A549 (cell line): ENCODE measurements around the gene COQ2. TPM values are rescaled to one million over a fixed set of nuclear protein-coding genes. Genes with fewer than 3 reads are reported as not detected.
"Not testable (repeated sequence)": the region's sequence is repeated elsewhere in the genome, so short reads cannot be mapped to it uniquely, and the experiment has no call there.

ENCODE experiments used
- ATAC-seq, 2 experiments: fragments of 200-7000 bp in 1 of 2; fragments of >200 bp in 1 of 2; cut with Nextera tagmentation in 1 of 2; cut with Tn5 transposase in 1 of 2; 3 replicates each; pipeline versions ENCODE4 v1.8.0 to v1.9.1; 2018 to 2020; ENCODE audit warnings: mild to moderate bottlenecking in 1 of 2, moderate library complexity in 1 of 2
- CTCF ChIA-PET: fragments of 300-600 bp; sonication (Branson Sonifier 250); formaldehyde crosslinking; extraction: SDS; loops from one replicate; lab custom pipeline; 2021; ENCODE audit warnings: antibody characterized with exemption, inconsistent platforms; lab: Yijun Ruan, JAX
- POLR2A ChIA-PET: fragments of 350-600 bp; formaldehyde crosslinking; extraction: SDS; loops from one replicate; lab custom pipeline; 2021; ENCODE audit warnings: antibody characterized with exemption, inconsistent platforms; lab: Yijun Ruan, JAX
- DNase-seq, 2 experiments: peaks; one replicate each; pipeline versions ENCODE4 v3.0.0 to v3.0.0-alpha.2; 2011 to 2016; ENCODE audit warnings: low read depth in 1 of 2, low spot score in 1 of 2
- FAIRE-seq: peaks from 2 replicates; lab custom pipeline; 2011; peaks lifted over from hg19 to GRCh38; lab: Jason Lieb, UNC
- H3K27ac ChIP-seq, 2 experiments: fragments of >200 bp; sonication (Bioruptor Twin); formaldehyde crosslinking; 3 replicates each; pipeline ENCODE4 v1.5.1; 2016 to 2017
- H3K4me1 ChIP-seq: fragments of >200 bp; sonication (Bioruptor Twin); formaldehyde crosslinking; 3 replicates; pipeline ENCODE4 v1.6.1; 2016
- H3K4me2 ChIP-seq: fragments of >200 bp; sonication (Bioruptor Twin); formaldehyde crosslinking; 3 replicates; pipeline ENCODE4 v1.6.1; 2016
- H3K4me3 ChIP-seq: fragments of >200 bp; sonication (Bioruptor Twin); formaldehyde crosslinking; 3 replicates; pipeline ENCODE4 v1.5.1; 2016
- H3K9me3 ChIP-seq: fragments of >200 bp; sonication (Bioruptor Twin); formaldehyde crosslinking; 3 replicates; pipeline ENCODE4 v1.6.1; 2016
- ATOH8 ChIP-seq: fragments of 250-450 bp; sonication (Bioruptor Pico); IDR thresholded peaks from 2 replicates; pipeline ENCODE4 v1.5.0; 2020; ENCODE audit warnings: low read depth, mild to moderate bottlenecking, moderate library complexity
- BCL3 ChIP-seq: fragments of >200 bp; sonication (Bioruptor Twin); formaldehyde crosslinking; IDR thresholded peaks from 3 replicates; pipeline ENCODE4 v1.6.1; 2016
- BHLHE40 ChIP-seq: IDR thresholded peaks from 2 replicates; pipeline ENCODE4 v1.6.1; 2012; ENCODE audit warnings: low read depth, low read length, inconsistent platforms
- CBX2 ChIP-seq: fragments of 200-600 bp; sonication (generic); IDR thresholded peaks from 2 replicates; pipeline ENCODE4 v1.6.1; 2016; ENCODE audit warnings: low read depth, mild to moderate bottlenecking, borderline replicate concordance
- CBX8 ChIP-seq: fragments of 200-600 bp; sonication (generic); IDR thresholded peaks from 2 replicates; pipeline ENCODE4 v1.6.1; 2016
- CHD4 ChIP-seq: fragments of 200-600 bp; sonication (generic); IDR thresholded peaks from 2 replicates; pipeline ENCODE4 v1.6.1; 2016; ENCODE audit warnings: antibody characterized with exemption, mild to moderate bottlenecking, borderline replicate concordance
- EHMT2 ChIP-seq: fragments of 200-600 bp; sonication (generic); IDR thresholded peaks from 2 replicates; pipeline ENCODE4 v1.6.1; 2016; ENCODE audit warnings: antibody characterized with exemption, low read depth, mild to moderate bottlenecking, moderate library complexity
- EP300 ChIP-seq, 2 experiments: fragments of >200 bp; sonication (Bioruptor Twin); formaldehyde crosslinking; IDR thresholded peaks; 2 replicates in 1 of 2; 3 replicates in 1 of 2; pipeline ENCODE4 v1.6.1; 2016 to 2017
- FOXS1 ChIP-seq: fragments of 250-450 bp; sonication (Bioruptor Pico); IDR thresholded peaks from 2 replicates; pipeline ENCODE4 v1.5.0; 2020; ENCODE audit warnings: mild to moderate bottlenecking, moderate library complexity
- GATA3 ChIP-seq: IDR thresholded peaks from 2 replicates; pipeline ENCODE4 v1.6.1; 2012; ENCODE audit warnings: borderline replicate concordance
- HOXA7 ChIP-seq: fragments of 250-450 bp; sonication (Bioruptor Pico); IDR thresholded peaks from 2 replicates; pipeline ENCODE4 v1.5.0; 2020; ENCODE audit warnings: mild to moderate bottlenecking, moderate library complexity
- HOXB13 ChIP-seq: fragments of 250-450 bp; sonication (Bioruptor Pico); IDR thresholded peaks from 2 replicates; pipeline ENCODE4 v1.5.0; 2020; ENCODE audit warnings: low read depth, mild to moderate bottlenecking, moderate library complexity
- JUNB ChIP-seq: fragments of >200 bp; sonication (Bioruptor Twin); formaldehyde crosslinking; IDR thresholded peaks from 2 replicates; pipeline ENCODE4 v1.6.1; 2016
- MAZ ChIP-seq: fragments of 150-350 bp; IDR thresholded peaks from 2 replicates; pipeline ENCODE4 v1.6.1; 2014; ENCODE audit warnings: antibody characterized with exemption, low read depth, low read length, borderline replicate concordance
- MYC ChIP-seq: IDR thresholded peaks from 2 replicates; pipeline ENCODE4 v1.6.1; 2012; ENCODE audit warnings: mild to moderate bottlenecking, inconsistent platforms, low read length, improper control_type of control experiment, borderline replicate concordance
- NPAS2 ChIP-seq: fragments of 250-450 bp; sonication (Bioruptor Pico); IDR thresholded peaks from 2 replicates; pipeline ENCODE4 v1.8.0; 2022; ENCODE audit warnings: mild to moderate bottlenecking, moderate library complexity, borderline replicate concordance
- NR3C1 ChIP-seq: fragments of >200 bp; sonication (Bioruptor Twin); formaldehyde crosslinking; IDR thresholded peaks from 3 replicates; pipeline ENCODE4 v1.6.1; 2017
- PHF8 ChIP-seq: fragments of 200-600 bp; sonication (generic); IDR thresholded peaks from 2 replicates; pipeline ENCODE4 v1.6.1; 2016; ENCODE audit warnings: low read depth, mild to moderate bottlenecking, antibody characterized with exemption, moderate library complexity, borderline replicate concordance
- RFX5 ChIP-seq: fragments of 450-650 bp; IDR thresholded peaks from 2 replicates; pipeline ENCODE4 v1.7.1; 2014; ENCODE audit warnings: antibody characterized with exemption, mild to moderate bottlenecking, moderate library complexity
- TP53 ChIP-seq: fragments of 250-450 bp; sonication (Bioruptor Pico); IDR thresholded peaks from 2 replicates; pipeline ENCODE4 v1.5.0; 2021; ENCODE audit warnings: mild to moderate bottlenecking, moderate library complexity
- USF2 ChIP-seq: fragments of 450-650 bp; IDR thresholded peaks from 2 replicates; pipeline ENCODE4 v1.6.1; 2014; ENCODE audit warnings: antibody characterized with exemption
- ZC3H11A ChIP-seq: fragments of 450-650 bp; IDR thresholded peaks from 2 replicates; pipeline ENCODE4 v1.6.1; 2014; ENCODE audit warnings: antibody characterized with exemption, mild to moderate bottlenecking
- ZFP36 ChIP-seq: fragments of 450-650 bp; IDR thresholded peaks from 2 replicates; pipeline ENCODE4 v1.6.1; 2014; ENCODE audit warnings: borderline replicate concordance; ENCODE audit not compliant: partially characterized antibody
- ZNF302 ChIP-seq: fragments of 250-450 bp; sonication (Bioruptor Pico); IDR thresholded peaks from 2 replicates; pipeline ENCODE4 v1.9.0; 2021; ENCODE audit warnings: inconsistent platforms, mild to moderate bottlenecking, moderate library complexity
- ZSCAN20 ChIP-seq: fragments of 250-450 bp; sonication (Bioruptor Pico); IDR thresholded peaks from 2 replicates; pipeline ENCODE4 v1.8.0; 2022; ENCODE audit warnings: mild to moderate bottlenecking, moderate library complexity
- WGBS: methylation state at CpG from one replicate; pipeline ENCODE4 v1.1.6; 2017; ENCODE audit errors: missing lambda C conversion rate; 5-methylcytosine and 5-hydroxymethylcytosine counted together
- polyA plus RNA-seq, 4 experiments: library from polyadenylated mRNA; depleted of rRNA in 3 of 4; stranded (reverse); fragments of >200 nt; fragmentation: RNase III in 1 of 4; extraction: RNeasy Plus Mini Kit Qiagen cat#74134 plus additional on column Dnase treatment in 1 of 4; gene quantifications; 2 replicates in 3 of 4; 3 replicates in 1 of 4; pipeline ENCODE4 v1.2.3, GENCODE V29; 2011 to 2017

Gene COQ2
- polyA plus RNA-seq, 2 of the 4 experiments (the other 2 are of a cell fraction): 18.5 to 35.9 TPM

- WGBS: 86% methylated on average over 3 of the region's 4 CpGs
- TF ChIP-seq CHD4: no peak
- no peak for TF ChIP-seq JUNB
- TF ChIP-seq CBX8: no peak
- TF ChIP-seq MYC: no peak
- TF ChIP-seq ZSCAN20 (CRISPR knock-in tag): no peak
- TF ChIP-seq FOXS1 (CRISPR knock-in tag): no peak
- TF ChIP-seq EP300 (IDR thresholded peaks at IDR 0.05): no peak
- TF ChIP-seq HOXB13 (CRISPR knock-in tag): no peak
- no peak for TF ChIP-seq RFX5
- no peak for TF ChIP-seq ZFP36
- TF ChIP-seq CBX2: no peak
- no peak for TF ChIP-seq ATOH8 (CRISPR knock-in tag)
- TF ChIP-seq PHF8: no peak
- no peak for TF ChIP-seq TP53 (CRISPR knock-in tag)
- no peak for TF ChIP-seq BHLHE40
- TF ChIP-seq NPAS2 (CRISPR knock-in tag): no peak
- ChIA-PET CTCF (interaction anchor here (0.9 kb wide), 1 partner anchor 26 kb away, joined by 3 read pairs; no protein-coding TSS in a partner anchor), POLR2A (no interaction called here)
- H3K27ac ChIP-seq: no peak overlapping the region
- FAIRE-seq (no peak), ATAC-seq (no peak), DNase-seq (no peak)
- H3K4me2 ChIP-seq: no peak overlapping the region
- H3K9me3 ChIP-seq: no peaks in the 10 kb centered on the region
- no peaks in the 10 kb centered on the region for H3K4me1 ChIP-seq
- no peak overlapping the region for H3K4me3 ChIP-seq
Observed at GRCh38 chr4:83234902-83235644, 49.5 kb downstream of the COQ2 start.

GRCh38 chr4:83234387-83234786 is 50.2 kb downstream of the COQ2 start:
- DNase-seq, H3K4me1 ChIP-seq, H3K4me3 ChIP-seq, H3K9me3 ChIP-seq, H3K4me2 ChIP-seq, FAIRE-seq, ATAC-seq, H3K27ac ChIP-seq, POLR2A ChIA-PET: not testable (repeated sequence)
- 81% methylated on average over 3 of the region's 3 CpGs for WGBS
- CTCF ChIA-PET: interaction anchor here (0.9 kb wide), 1 partner anchor 26 kb away, joined by 3 read pairs; no protein-coding TSS in a partner anchor

GRCh38 chr4:83232082-83232481 is 52.5 kb downstream of the COQ2 start:
- H3K4me1 ChIP-seq: no peaks in the 10 kb centered on the region
- FAIRE-seq (no peak), ATAC-seq (no peak), DNase-seq (no peak)
- no peak for TF ChIP-seq BHLHE40
- TF ChIP-seq TP53 (CRISPR knock-in tag): no peak
- no peak for TF ChIP-seq ZSCAN20 (CRISPR knock-in tag)
- no peak for TF ChIP-seq GATA3
- no peak for TF ChIP-seq BCL3
- TF ChIP-seq FOXS1 (CRISPR knock-in tag): no peak
- TF ChIP-seq EHMT2: no peak
- no peak for TF ChIP-seq ZNF302 (CRISPR knock-in tag)
- TF ChIP-seq HOXA7 (CRISPR knock-in tag): no peak
- TF ChIP-seq MAZ: no peak
- no peak for TF ChIP-seq USF2
- no peak for TF ChIP-seq ZFP36
- TF ChIP-seq ZC3H11A: no peak
- no peak for TF ChIP-seq NR3C1
- no peak for TF ChIP-seq CBX8
- WGBS: 12% methylated on average over 1 of the region's 1 CpG
- CTCF ChIA-PET: no interaction called here
- H3K4me3 ChIP-seq: no peak overlapping the region
- H3K9me3 ChIP-seq: no peaks in the 10 kb centered on the region
- POLR2A ChIA-PET: no interaction called here
- H3K27ac ChIP-seq: no peak overlapping the region
- H3K4me2 ChIP-seq: no peak overlapping the region
